Astrocyte (in vitro differentiated cells and primary cell): Measurements from ENCODE around the gene WWC2. TPM values are rescaled to one million over a fixed set of nuclear protein-coding genes. Genes with fewer than 3 reads are reported as not detected.

ENCODE experiments used
- DNase-seq: peaks from one replicate; pipeline ENCODE4 v3.0.0-alpha.2; 2010; ENCODE audit warnings: low read depth
- FAIRE-seq: peaks from 2 replicates; lab custom pipeline; 2011; peaks lifted over from hg19 to GRCh38; lab: Jason Lieb, UNC
- H2AFZ ChIP-seq: 2 replicates; pipeline ENCODE4 v1.6.0; 2012; ENCODE audit warnings: low read depth, low read length, inconsistent platforms
- H3K27ac ChIP-seq: 2 replicates; pipeline ENCODE4 v1.5.1; 2011; ENCODE audit warnings: low read depth, low read length, inconsistent platforms
- H3K27me3 ChIP-seq: 2 replicates; pipeline ENCODE4 v1.6.0; 2011; ENCODE audit warnings: low read length, inconsistent platforms; ENCODE audit not compliant: insufficient read depth
- H3K36me3 ChIP-seq: 2 replicates; pipeline ENCODE4 v1.5.1; 2011; ENCODE audit warnings: low read length, inconsistent platforms; ENCODE audit not compliant: insufficient read depth
- H3K4me1 ChIP-seq: 2 replicates; pipeline ENCODE4 v1.5.1; 2011; ENCODE audit warnings: low read length, inconsistent platforms; ENCODE audit not compliant: insufficient read depth
- H3K4me2 ChIP-seq: 2 replicates; pipeline ENCODE4 v1.6.0; 2012; ENCODE audit warnings: low read length, inconsistent platforms
- H3K4me3 ChIP-seq: 2 replicates; pipeline ENCODE4 v1.5.1; 2011; ENCODE audit warnings: low read depth, mild to moderate bottlenecking, low read length, inconsistent platforms; ENCODE audit not compliant: insufficient read depth
- H3K79me2 ChIP-seq: 2 replicates; pipeline ENCODE4 v1.6.0; 2012; ENCODE audit warnings: mild to moderate bottlenecking, low read length, inconsistent platforms; ENCODE audit not compliant: insufficient read depth
- H3K9ac ChIP-seq: 2 replicates; pipeline ENCODE4 v1.6.0; 2012; ENCODE audit warnings: mild to moderate bottlenecking, low read length, inconsistent platforms
- H3K9me3 ChIP-seq: 2 replicates; pipeline ENCODE4 v1.5.1; 2012; ENCODE audit warnings: low read depth, mild to moderate bottlenecking, low read length, inconsistent platforms; ENCODE audit not compliant: insufficient read depth
- H4K20me1 ChIP-seq: 2 replicates; pipeline ENCODE4 v1.6.0; 2012; ENCODE audit warnings: low read length, inconsistent platforms; ENCODE audit not compliant: insufficient read depth
- H3K27ac Mint-ChIP-seq: one replicate; pipeline ENCODE4 v1.8.0; 2021; ENCODE audit warnings: mild to moderate bottlenecking, mixed read lengths; ENCODE audit not compliant: unreplicated experiment
- H3K27me3 Mint-ChIP-seq: one replicate; pipeline ENCODE4 v1.8.0; 2021; ENCODE audit warnings: low read depth, mixed read lengths; ENCODE audit not compliant: unreplicated experiment
- H3K36me3 Mint-ChIP-seq: one replicate; pipeline ENCODE4 v1.8.0; 2021; ENCODE audit warnings: low read depth, mixed read lengths; ENCODE audit not compliant: unreplicated experiment
- H3K4me1 Mint-ChIP-seq: one replicate; pipeline ENCODE4 v1.8.0; 2021; ENCODE audit warnings: low read depth, mixed read lengths; ENCODE audit not compliant: unreplicated experiment
- H3K4me3 Mint-ChIP-seq: one replicate; pipeline ENCODE4 v1.8.0; 2021; ENCODE audit warnings: mild to moderate bottlenecking, moderate library complexity, mixed read lengths; ENCODE audit not compliant: unreplicated experiment
- H3K9me3 Mint-ChIP-seq: one replicate; pipeline ENCODE4 v1.8.0; 2021; ENCODE audit warnings: mild to moderate bottlenecking, mixed read lengths; ENCODE audit not compliant: unreplicated experiment
- EZH2 ChIP-seq: IDR thresholded peaks from 2 replicates; pipeline ENCODE4 v1.6.1; 2012; ENCODE audit warnings: mild to moderate bottlenecking, low read length, inconsistent platforms; ENCODE audit not compliant: insufficient read depth
- total RNA-seq: library from RNA; stranded (reverse); gene quantifications from 2 replicates; pipeline ENCODE4 v1.2.1, GENCODE V29; 2021
- TF ChIP-seq, protein P1 (sequence below): IDR thresholded peaks from 2 replicates; pipeline ENCODE4 v1.5.1; 2011; ENCODE audit warnings: low read depth, mild to moderate bottlenecking, inconsistent platforms, low read length, moderate library complexity; ENCODE audit not compliant: insufficient read depth

The WWC2 gene
- total RNA-seq, 1 donor from 2014 or later = 62.6 TPM

DNA sequence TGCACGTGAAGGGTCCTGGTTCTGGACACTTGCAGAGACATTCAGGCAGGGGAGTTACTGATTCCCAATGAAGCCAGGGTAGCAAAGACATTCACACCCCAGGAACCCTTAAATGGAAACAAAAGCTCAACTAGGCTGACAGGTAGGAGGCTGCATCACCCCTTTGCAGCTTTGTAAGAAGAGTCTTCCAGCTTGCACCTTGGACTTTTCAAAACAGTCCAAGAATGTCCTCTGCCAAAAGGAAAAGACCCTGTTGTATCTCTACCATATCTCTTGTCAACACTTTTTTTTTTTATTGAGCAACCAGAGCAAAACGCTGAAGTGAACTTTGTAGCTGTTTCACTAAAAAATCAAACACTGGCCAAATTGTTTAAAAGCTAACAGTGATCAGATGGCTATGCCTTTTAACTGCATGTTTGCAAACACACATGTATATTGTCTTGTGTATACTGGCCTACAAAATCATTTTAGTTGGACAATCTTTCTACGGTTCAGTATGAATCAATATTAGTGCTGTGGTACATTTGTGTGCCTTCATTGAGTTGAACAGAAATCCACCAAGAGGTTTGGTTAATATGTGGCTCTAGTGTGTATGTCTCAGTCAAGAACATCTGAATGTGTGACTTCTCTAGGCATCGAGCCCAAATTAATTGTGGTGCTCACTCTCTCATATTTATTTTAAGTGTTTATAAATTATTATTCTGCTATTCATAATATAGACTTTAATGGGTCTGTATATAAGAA, 18.5 kb upstream of the WWC2 start:
- Mint-ChIP-seq H3K27ac (no peak overlapping the region), H3K36me3 (peaks cover 1% of the 10 kb centered on the region), H3K27me3 (peaks cover 12% of the 10 kb centered on the region), H3K4me1 (no peaks in the 10 kb centered on the region), H3K4me3 (no peak overlapping the region), H3K9me3 (peaks cover 3% of the 10 kb centered on the region)
- no peak overlapping the region for H3K4me3 ChIP-seq
- no peaks in the 10 kb centered on the region for H3K27me3 ChIP-seq
- H3K79me2 ChIP-seq = no peaks in the 10 kb centered on the region
- H3K4me2 ChIP-seq = no peak overlapping the region
- H4K20me1 ChIP-seq = no peaks in the 10 kb centered on the region
- DNase-seq (no peak), FAIRE-seq (no peak)
- no peaks in the 10 kb centered on the region for H3K9me3 ChIP-seq
- H3K4me1 ChIP-seq = no peaks in the 10 kb centered on the region
- no peak overlapping the region for H3K27ac ChIP-seq
- no peaks in the 10 kb centered on the region for H3K36me3 ChIP-seq
- TF ChIP-seq, protein P1, sequence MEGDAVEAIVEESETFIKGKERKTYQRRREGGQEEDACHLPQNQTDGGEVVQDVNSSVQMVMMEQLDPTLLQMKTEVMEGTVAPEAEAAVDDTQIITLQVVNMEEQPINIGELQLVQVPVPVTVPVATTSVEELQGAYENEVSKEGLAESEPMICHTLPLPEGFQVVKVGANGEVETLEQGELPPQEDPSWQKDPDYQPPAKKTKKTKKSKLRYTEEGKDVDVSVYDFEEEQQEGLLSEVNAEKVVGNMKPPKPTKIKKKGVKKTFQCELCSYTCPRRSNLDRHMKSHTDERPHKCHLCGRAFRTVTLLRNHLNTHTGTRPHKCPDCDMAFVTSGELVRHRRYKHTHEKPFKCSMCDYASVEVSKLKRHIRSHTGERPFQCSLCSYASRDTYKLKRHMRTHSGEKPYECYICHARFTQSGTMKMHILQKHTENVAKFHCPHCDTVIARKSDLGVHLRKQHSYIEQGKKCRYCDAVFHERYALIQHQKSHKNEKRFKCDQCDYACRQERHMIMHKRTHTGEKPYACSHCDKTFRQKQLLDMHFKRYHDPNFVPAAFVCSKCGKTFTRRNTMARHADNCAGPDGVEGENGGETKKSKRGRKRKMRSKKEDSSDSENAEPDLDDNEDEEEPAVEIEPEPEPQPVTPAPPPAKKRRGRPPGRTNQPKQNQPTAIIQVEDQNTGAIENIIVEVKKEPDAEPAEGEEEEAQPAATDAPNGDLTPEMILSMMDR = no peak
- TF ChIP-seq EZH2 = no peak
- H2AFZ ChIP-seq = no peak overlapping the region
- no peak overlapping the region for H3K9ac ChIP-seq

DNA sequence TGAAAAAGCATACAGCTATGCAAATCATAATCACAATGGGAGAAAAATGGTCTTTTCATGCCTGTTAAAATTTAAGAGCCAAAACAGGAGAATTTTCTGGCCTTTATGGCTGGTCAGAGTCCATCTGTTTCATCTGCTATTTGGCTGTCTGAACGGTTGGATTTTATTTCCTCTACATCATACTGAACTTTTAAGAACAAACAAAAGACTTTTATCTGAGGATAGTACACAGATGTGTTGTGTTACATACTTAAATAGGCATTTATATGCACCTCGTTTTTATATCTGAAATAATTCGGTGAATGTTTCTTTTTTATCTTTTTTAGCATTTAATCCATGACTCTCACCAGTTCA, 18.0 kb upstream of the WWC2 start:
- H3K4me3 Mint-ChIP-seq = no peak overlapping the region
- no peak overlapping the region for H2AFZ ChIP-seq

DNA sequence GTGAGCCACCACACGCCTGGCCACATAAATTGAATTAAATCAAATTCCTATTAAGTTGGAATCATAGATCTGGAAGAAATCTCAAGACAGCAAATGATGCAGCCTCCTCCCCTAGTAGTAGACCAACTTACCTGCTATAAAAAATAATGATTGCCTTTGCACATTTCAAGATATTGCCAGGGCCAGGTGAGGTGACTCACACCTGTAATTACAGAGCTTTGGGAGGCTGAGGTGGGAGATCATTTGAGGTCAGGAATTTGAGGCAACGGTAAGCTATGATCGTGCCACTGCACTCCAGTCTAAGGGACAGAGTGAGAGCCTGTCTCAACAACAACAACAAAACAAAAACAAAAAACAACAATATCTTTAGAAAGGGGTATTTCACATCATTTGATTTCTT, 17.0 kb upstream of the WWC2 start:
- Histone ChIP-seq H3K9ac (no peak overlapping the region), H3K4me2 (no peak overlapping the region), H3K27me3 (no peaks in the 10 kb centered on the region), H3K27ac (no peak overlapping the region), H4K20me1 (no peaks in the 10 kb centered on the region), H2AFZ (no peak overlapping the region), H3K4me3 (no peak overlapping the region), H3K9me3 (no peaks in the 10 kb centered on the region), H3K4me1 (no peaks in the 10 kb centered on the region), H3K36me3 (no peaks in the 10 kb centered on the region), H3K79me2 (no peaks in the 10 kb centered on the region)
- DNase-seq (no peak), FAIRE-seq (no peak)
- Mint-ChIP-seq H3K4me1 (no peaks in the 10 kb centered on the region), H3K4me3 (no peak overlapping the region), H3K27ac (no peak overlapping the region), H3K27me3 (peaks cover 9% of the 10 kb centered on the region), H3K9me3 (peaks cover 3% of the 10 kb centered on the region), H3K36me3 (peaks cover 1% of the 10 kb centered on the region)
- no peak for TF ChIP-seq EZH2
- TF ChIP-seq, protein P1 = no peak

More for the DNA sequence above, 18.0 kb upstream of the WWC2 start:
- Mint-ChIP-seq H3K9me3 (peaks cover 3% of the 10 kb centered on the region), H3K36me3 (peaks cover 1% of the 10 kb centered on the region), H3K4me1 (no peaks in the 10 kb centered on the region), H3K27me3 (peaks cover 11% of the 10 kb centered on the region), H3K27ac (no peak overlapping the region)
- no peak for FAIRE-seq
- H3K4me1 ChIP-seq = no peaks in the 10 kb centered on the region
- no peak overlapping the region for H3K9ac ChIP-seq
- no peaks in the 10 kb centered on the region for H3K36me3 ChIP-seq
- H4K20me1 ChIP-seq = no peaks in the 10 kb centered on the region
- H3K27me3 ChIP-seq = no peaks in the 10 kb centered on the region
- DNase-seq = no peak
- H3K27ac ChIP-seq = no peak overlapping the region
- H3K9me3 ChIP-seq = no peaks in the 10 kb centered on the region
- H3K79me2 ChIP-seq = no peaks in the 10 kb centered on the region
- H3K4me2 ChIP-seq = no peak overlapping the region
- H3K4me3 ChIP-seq = no peak overlapping the region
- no peak for TF ChIP-seq EZH2
- TF ChIP-seq, protein P1 = no peak
